ENCODE results near the gene ZBED6. TPM values are rescaled to one million over a fixed set of nuclear protein-coding genes. Genes with fewer than 3 reads are reported as not detected.

The ZBED6 gene
- total and polyA plus RNA-seq, 3 experiments from 2014 or later: 0.25 to 13.8 (median 13.5) TPM

- Mint-ChIP-seq H3K4me3 (no peak overlapping the region), H3K36me3 (peaks cover 13 to 83% (median 39%) of the 10 kb centered on the region in 3 donors), H3K9me3 (no peaks in the 10 kb centered on the region), H3K4me1 (peaks cover 49 to 57% (median 54%) of the 10 kb centered on the region in 3 donors), H3K27me3 (no peaks in the 10 kb centered on the region), H3K27ac (peak overlapping the region in 6 of 8 donors; percentile 17 to 77 (median 39))
- Histone ChIP-seq H3K9me3 (ENCODE audit: low read length) (no peaks in the 10 kb centered on the region), H3K4me3 (ENCODE audit: low read length) (no peak overlapping the region), H3K27ac (ENCODE audit: low read depth, low read length) (no peak overlapping the region), H3K36me3 (ENCODE audit: insufficient read depth, low read length) (peaks cover 29% of the 10 kb centered on the region), H3K27me3 (ENCODE audit: insufficient read depth, low read length, poor library complexity, severe bottlenecking) (no peaks in the 10 kb centered on the region), H3K4me1 (ENCODE audit: insufficient read depth, low read length) (peaks cover 25% of the 10 kb centered on the region)
- POLR2A ChIA-PET: no interaction called here
- DNase-seq: no peak
- CTCF ChIA-PET: interaction anchor here (1.2 kb wide), 1 partner anchor 8 kb away, joined by 3 read pairs; no protein-coding TSS in a partner anchor
Observed at GRCh38 chr1:203771901-203772301, 23.5 kb upstream of the ZBED6 start.

DNA sequence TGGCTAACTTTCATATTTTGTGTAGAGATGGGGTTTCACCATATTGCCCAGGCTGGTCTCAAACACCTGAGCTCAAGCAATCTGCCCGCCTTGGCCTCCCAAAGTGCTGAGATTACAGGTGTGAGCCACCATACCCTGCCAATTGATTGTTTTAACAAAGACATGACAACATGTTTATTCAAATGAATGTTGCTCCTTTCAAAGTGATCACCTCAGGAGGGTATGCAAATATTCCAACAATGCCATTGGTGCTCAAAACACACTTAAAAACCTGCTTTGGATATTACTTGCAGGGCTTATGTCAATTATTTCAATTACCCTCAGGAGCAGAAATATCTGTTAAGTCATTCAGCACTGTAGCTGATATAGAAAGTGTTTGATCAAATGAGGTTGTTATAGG, 22.6 kb upstream of the ZBED6 start:
- Mint-ChIP-seq H3K36me3 (peaks cover 13 to 86% (median 39%) of the 10 kb centered on the region in 3 donors), H3K9me3 (no peaks in the 10 kb centered on the region), H3K4me3 (no peak overlapping the region), H3K27me3 (no peaks in the 10 kb centered on the region), H3K27ac (peak overlapping the region in 5 of 8 donors; percentile 32 to 81 (median 64)), H3K4me1 (peaks cover 44 to 49% (median 48%) of the 10 kb centered on the region in 3 donors)
- Histone ChIP-seq H3K4me3 (ENCODE audit: low read length) (no peak overlapping the region), H3K27ac (ENCODE audit: low read depth, low read length) (no peak overlapping the region), H3K36me3 (ENCODE audit: insufficient read depth, low read length) (peaks cover 29% of the 10 kb centered on the region), H3K4me1 (ENCODE audit: insufficient read depth, low read length) (peaks cover 20% of the 10 kb centered on the region), H3K27me3 (ENCODE audit: insufficient read depth, low read length, poor library complexity, severe bottlenecking) (no peaks in the 10 kb centered on the region), H3K9me3 (ENCODE audit: low read length) (no peaks in the 10 kb centered on the region)
- ChIA-PET POLR2A (no interaction called here), CTCF (interaction anchor here (1.2 kb wide), 1 partner anchor 7 kb away, joined by 3 read pairs; no protein-coding TSS in a partner anchor)
- no peak for DNase-seq

DNA sequence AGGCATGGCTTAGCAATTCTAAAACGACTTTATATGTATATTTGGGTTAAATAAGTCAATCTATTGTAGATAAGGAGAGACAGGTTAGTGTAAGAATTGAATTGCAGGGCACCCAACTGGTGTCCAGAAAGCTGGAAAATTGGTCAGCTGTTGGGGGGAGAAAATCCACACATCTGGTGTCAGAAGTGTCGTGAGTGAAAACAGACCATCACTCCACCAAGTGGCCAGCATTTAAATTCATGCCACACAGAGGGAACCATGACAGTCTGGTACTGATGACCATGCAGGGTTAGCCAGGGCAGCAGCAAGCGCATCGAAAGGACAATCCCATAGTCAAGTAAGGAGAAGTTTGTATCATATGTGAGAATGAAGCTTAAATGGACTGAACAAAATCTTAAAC, 18.8 kb upstream of the ZBED6 start:
- CTCF ChIA-PET: interaction anchor here (1.0 kb wide), 1 partner anchor 13 kb away, joined by 4 read pairs; no protein-coding TSS in a partner anchor
- DNase-seq: no peak
- POLR2A ChIA-PET: interaction anchor here (0.8 kb wide), 1 partner anchor 11 kb away, joined by 4 read pairs; no protein-coding TSS in a partner anchor

GRCh38 chr1:203777596-203777995, 17.8 kb upstream of the ZBED6 start:
- H3K27ac ChIP-seq (ENCODE audit: low read depth, low read length): no peak overlapping the region
- POLR2A ChIA-PET: no interaction called here
- H3K4me1 Mint-ChIP-seq: peaks cover 15 to 17% (median 16%) of the 10 kb centered on the region in 3 donors
- no peak overlapping the region for H3K4me3 ChIP-seq (ENCODE audit: low read length)
- CTCF ChIA-PET: no interaction called here
- H3K9me3 ChIP-seq (ENCODE audit: low read length): no peaks in the 10 kb centered on the region
- peaks cover 3 to 55% (median 16%) of the 10 kb centered on the region in 3 donors for H3K36me3 Mint-ChIP-seq
- no peaks in the 10 kb centered on the region for H3K9me3 Mint-ChIP-seq
- H3K27me3 ChIP-seq (ENCODE audit: insufficient read depth, low read length, poor library complexity, severe bottlenecking): no peaks in the 10 kb centered on the region
- DNase-seq: no peak
- no peak overlapping the region for H3K4me3 Mint-ChIP-seq
- no peaks in the 10 kb centered on the region for H3K27me3 Mint-ChIP-seq
- H3K4me1 ChIP-seq (ENCODE audit: insufficient read depth, low read length): no peaks in the 10 kb centered on the region
- H3K36me3 ChIP-seq (ENCODE audit: insufficient read depth, low read length): peaks cover 13% of the 10 kb centered on the region
- H3K27ac Mint-ChIP-seq: peak overlapping the region in 5 of 8 donors; percentile 3 to 72 (median 58)

More for the DNA sequence above, 18.8 kb upstream of the ZBED6 start:
- H3K27ac ChIP-seq (ENCODE audit: low read depth, low read length): no peak overlapping the region
- no peaks in the 10 kb centered on the region for H3K27me3 ChIP-seq (ENCODE audit: insufficient read depth, low read length, poor library complexity, severe bottlenecking)
- peaks cover 17% of the 10 kb centered on the region for H3K36me3 ChIP-seq (ENCODE audit: insufficient read depth, low read length)
- Mint-ChIP-seq H3K27me3 (no peaks in the 10 kb centered on the region), H3K36me3 (peaks cover 3 to 64% (median 19%) of the 10 kb centered on the region in 3 donors), H3K27ac (peak overlapping the region; percentile 16 to 91 (median 36)), H3K4me3 (peak overlapping the region in 1 of 7 donors; percentile 5), H3K9me3 (no peaks in the 10 kb centered on the region), H3K4me1 (peaks cover 16 to 17% (median 17%) of the 10 kb centered on the region in 3 donors)
- no peaks in the 10 kb centered on the region for H3K4me1 ChIP-seq (ENCODE audit: insufficient read depth, low read length)
- H3K9me3 ChIP-seq (ENCODE audit: low read length): no peaks in the 10 kb centered on the region
- H3K4me3 ChIP-seq (ENCODE audit: low read length): no peak overlapping the region

DNA sequence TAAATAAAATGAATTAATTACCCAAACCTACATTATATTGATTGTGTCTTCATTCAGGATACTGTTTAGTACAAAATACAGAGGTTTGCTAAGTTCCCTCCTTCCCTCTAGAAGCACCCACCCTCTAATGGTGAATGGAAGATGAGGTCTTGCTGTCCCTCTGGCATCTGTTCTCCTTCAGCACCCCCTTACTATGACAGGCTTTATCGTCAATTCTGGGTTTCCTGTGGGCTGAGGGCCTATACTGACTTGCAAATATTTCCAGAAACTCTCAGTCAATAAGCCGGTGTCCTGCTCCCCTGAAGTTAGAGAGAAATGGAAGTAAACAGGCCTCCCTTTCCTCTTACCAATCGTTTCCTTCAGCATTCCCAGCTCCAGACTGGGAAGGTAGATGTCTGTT, 17.3 kb upstream of the ZBED6 start:
- Histone ChIP-seq H3K27me3 (ENCODE audit: insufficient read depth, low read length, poor library complexity, severe bottlenecking) (no peaks in the 10 kb centered on the region), H3K9me3 (ENCODE audit: low read length) (no peaks in the 10 kb centered on the region), H3K27ac (ENCODE audit: low read depth, low read length) (no peak overlapping the region), H3K4me3 (ENCODE audit: low read length) (no peak overlapping the region), H3K36me3 (ENCODE audit: insufficient read depth, low read length) (peaks cover 13% of the 10 kb centered on the region), H3K4me1 (ENCODE audit: insufficient read depth, low read length) (no peaks in the 10 kb centered on the region)
- H3K4me3 Mint-ChIP-seq: no peak overlapping the region
- H3K27me3 Mint-ChIP-seq: no peaks in the 10 kb centered on the region
- POLR2A ChIA-PET: no interaction called here
- H3K9me3 Mint-ChIP-seq: no peaks in the 10 kb centered on the region
- peak overlapping the region in 5 of 8 donors; percentile 42 to 97 (median 68) for H3K27ac Mint-ChIP-seq
- peaks cover 3 to 50% (median 16%) of the 10 kb centered on the region in 3 donors for H3K36me3 Mint-ChIP-seq
- peaks cover 15 to 16% (median 15%) of the 10 kb centered on the region in 3 donors for H3K4me1 Mint-ChIP-seq
- DNase-seq: no peak
- CTCF ChIA-PET: no interaction called here

- Histone ChIP-seq H3K27me3 (ENCODE audit: insufficient read depth, low read length, poor library complexity, severe bottlenecking) (no peaks in the 10 kb centered on the region), H3K36me3 (ENCODE audit: insufficient read depth, low read length) (peaks cover 11% of the 10 kb centered on the region), H3K4me3 (ENCODE audit: low read length) (no peak overlapping the region), H3K9me3 (ENCODE audit: low read length) (no peaks in the 10 kb centered on the region), H3K27ac (ENCODE audit: low read depth, low read length) (no peak overlapping the region), H3K4me1 (ENCODE audit: insufficient read depth, low read length) (no peaks in the 10 kb centered on the region)
- Mint-ChIP-seq H3K27me3 (no peaks in the 10 kb centered on the region), H3K27ac (peak overlapping the region in 2 of 8 donors; percentile 42 to 87), H3K36me3 (peaks cover 3 to 44% (median 13%) of the 10 kb centered on the region in 3 donors), H3K4me3 (no peak overlapping the region), H3K4me1 (peaks cover 14 to 16% (median 15%) of the 10 kb centered on the region in 3 donors), H3K9me3 (no peaks in the 10 kb centered on the region)
- POLR2A ChIA-PET: no interaction called here
- DNase-seq: no peak
- CTCF ChIA-PET: no interaction called here
Observed at GRCh38 chr1:203778789-203779188, 16.6 kb upstream of the ZBED6 start.

DNA sequence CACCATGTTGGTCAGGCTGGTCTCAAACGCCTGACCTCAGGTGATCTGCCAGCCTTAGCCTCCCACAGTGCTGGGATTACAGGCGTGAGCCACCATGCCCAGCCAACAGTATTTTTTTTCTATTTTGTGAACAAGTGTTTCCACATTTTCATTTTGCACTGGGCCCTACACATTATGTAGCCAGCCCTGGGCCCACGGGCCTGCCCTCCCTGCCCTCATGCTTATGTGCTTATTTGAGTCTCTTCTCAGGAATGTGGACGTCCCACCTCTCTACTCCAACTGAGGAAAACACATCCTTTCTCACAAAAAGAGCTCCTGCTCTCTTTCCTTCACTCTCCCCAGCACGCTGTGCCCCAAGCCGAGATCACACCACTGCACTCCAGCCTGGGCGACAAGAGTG, 13.5 kb upstream of the ZBED6 start:
- ChIA-PET CTCF (no interaction called here), POLR2A (no interaction called here)
- Mint-ChIP-seq H3K36me3 (peaks cover 0 to 14% (median 0%) of the 10 kb centered on the region in 3 donors), H3K4me1 (peaks cover 0 to 4% (median under 1%) of the 10 kb centered on the region in 3 donors), H3K4me3 (no peak overlapping the region), H3K27me3 (no peaks in the 10 kb centered on the region), H3K9me3 (no peaks in the 10 kb centered on the region), H3K27ac (peak overlapping the region in 1 of 8 donors; percentile 66)
- H3K4me1 ChIP-seq (ENCODE audit: insufficient read depth, low read length): no peaks in the 10 kb centered on the region
- H3K4me3 ChIP-seq (ENCODE audit: low read length): no peak overlapping the region
- H3K27ac ChIP-seq (ENCODE audit: low read depth, low read length): no peak overlapping the region
- no peaks in the 10 kb centered on the region for H3K9me3 ChIP-seq (ENCODE audit: low read length)
- no peaks in the 10 kb centered on the region for H3K27me3 ChIP-seq (ENCODE audit: insufficient read depth, low read length, poor library complexity, severe bottlenecking)
- DNase-seq: no peak
- no peaks in the 10 kb centered on the region for H3K36me3 ChIP-seq (ENCODE audit: insufficient read depth, low read length)

GRCh38 chr1:203789966-203790365, 5.5 kb upstream of the ZBED6 start:
- no peaks in the 10 kb centered on the region for H3K36me3 ChIP-seq (ENCODE audit: insufficient read depth, low read length)
- ChIA-PET CTCF (no interaction called here), POLR2A (no interaction called here)
- no peak for DNase-seq
- Mint-ChIP-seq H3K4me1 (peaks cover 3 to 4% (median 4%) of the 10 kb centered on the region in 3 donors), H3K36me3 (no peaks in the 10 kb centered on the region), H3K27me3 (no peaks in the 10 kb centered on the region), H3K9me3 (no peaks in the 10 kb centered on the region), H3K27ac (peak overlapping the region in 1 of 8 donors; percentile 17), H3K4me3 (no peak overlapping the region)
- no peaks in the 10 kb centered on the region for H3K27me3 ChIP-seq (ENCODE audit: insufficient read depth, low read length, poor library complexity, severe bottlenecking)
- no peak overlapping the region for H3K27ac ChIP-seq (ENCODE audit: low read depth, low read length)
- H3K4me3 ChIP-seq (ENCODE audit: low read length): no peak overlapping the region
- H3K9me3 ChIP-seq (ENCODE audit: low read length): no peaks in the 10 kb centered on the region
- H3K4me1 ChIP-seq (ENCODE audit: insufficient read depth, low read length): peaks cover 4% of the 10 kb centered on the region

All from CD8-positive, alpha-beta memory T cell (primary cell).